ENCODE data around the gene B4GALNT4.
A peak's percentile ranks its signal among the peaks of the same experiment; 100 is the strongest.
"Not testable (repeated sequence)": the region's sequence is repeated elsewhere in the genome, so short reads cannot be mapped to it uniquely, and the experiment has no call there.

B4GALNT4 gene

DNA sequence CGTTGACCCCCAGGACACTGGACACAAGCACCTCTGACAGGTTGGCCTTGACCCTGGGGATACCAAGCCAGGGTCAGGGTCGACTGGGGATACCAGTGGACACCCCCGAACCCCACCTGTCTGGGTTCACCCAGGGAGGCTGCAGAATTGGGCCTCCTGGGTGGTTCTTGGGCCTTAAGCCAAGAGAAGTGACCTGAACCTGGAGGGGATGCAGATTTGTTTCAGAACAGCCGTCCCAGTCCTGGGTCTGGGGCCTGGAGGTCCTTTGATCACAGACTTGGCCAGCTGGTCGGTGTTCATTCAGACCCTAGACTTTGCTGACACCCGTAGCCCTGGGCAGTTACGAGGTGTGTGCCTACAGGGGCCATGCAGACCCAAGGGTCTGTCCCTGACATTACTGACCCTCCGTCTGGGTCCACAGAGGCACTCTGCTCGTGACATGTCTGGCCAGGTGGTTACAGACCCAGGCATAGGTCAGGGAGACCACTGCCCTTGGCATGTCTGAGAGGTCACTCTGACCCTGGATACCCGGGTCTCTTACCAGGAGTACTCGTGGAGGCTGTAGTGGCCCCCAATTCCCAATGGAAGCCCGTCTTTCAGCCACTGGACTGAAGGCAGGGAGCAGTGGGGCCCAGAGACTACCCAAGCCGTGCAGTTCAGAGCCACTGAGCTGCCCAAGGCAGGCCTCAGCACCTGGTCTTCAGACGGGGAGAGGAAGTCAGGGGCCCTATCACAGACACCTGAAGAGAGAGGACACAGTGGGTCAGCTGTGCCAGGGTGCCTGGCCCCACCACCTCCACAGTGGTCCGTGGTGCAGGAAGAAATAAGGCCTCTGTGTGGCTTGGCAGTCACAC lies 39.1 kb downstream of the B4GALNT4 start:
- H3K27ac ChIP-seq: peak overlapping the region; percentile 54

GRCh38 chr11:409008-409599 lies 39.8 kb downstream of the B4GALNT4 start:
- peak overlapping the region; percentile 54 for H3K27ac ChIP-seq
- TF ChIP-seq, protein P1, sequence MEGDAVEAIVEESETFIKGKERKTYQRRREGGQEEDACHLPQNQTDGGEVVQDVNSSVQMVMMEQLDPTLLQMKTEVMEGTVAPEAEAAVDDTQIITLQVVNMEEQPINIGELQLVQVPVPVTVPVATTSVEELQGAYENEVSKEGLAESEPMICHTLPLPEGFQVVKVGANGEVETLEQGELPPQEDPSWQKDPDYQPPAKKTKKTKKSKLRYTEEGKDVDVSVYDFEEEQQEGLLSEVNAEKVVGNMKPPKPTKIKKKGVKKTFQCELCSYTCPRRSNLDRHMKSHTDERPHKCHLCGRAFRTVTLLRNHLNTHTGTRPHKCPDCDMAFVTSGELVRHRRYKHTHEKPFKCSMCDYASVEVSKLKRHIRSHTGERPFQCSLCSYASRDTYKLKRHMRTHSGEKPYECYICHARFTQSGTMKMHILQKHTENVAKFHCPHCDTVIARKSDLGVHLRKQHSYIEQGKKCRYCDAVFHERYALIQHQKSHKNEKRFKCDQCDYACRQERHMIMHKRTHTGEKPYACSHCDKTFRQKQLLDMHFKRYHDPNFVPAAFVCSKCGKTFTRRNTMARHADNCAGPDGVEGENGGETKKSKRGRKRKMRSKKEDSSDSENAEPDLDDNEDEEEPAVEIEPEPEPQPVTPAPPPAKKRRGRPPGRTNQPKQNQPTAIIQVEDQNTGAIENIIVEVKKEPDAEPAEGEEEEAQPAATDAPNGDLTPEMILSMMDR (IDR thresholded peaks at IDR 0.05): no peak
- TF ChIP-seq ZFX (IDR thresholded peaks at IDR 0.05; ENCODE audit: borderline replicate concordance): no peak

More for the DNA sequence above, 39.1 kb downstream of the B4GALNT4 start:
- no peak for TF ChIP-seq ZFX (IDR thresholded peaks at IDR 0.05; ENCODE audit: borderline replicate concordance)
- TF ChIP-seq, protein P1 (IDR thresholded peaks at IDR 0.05): no peak

- TF ChIP-seq, protein P1 (IDR thresholded peaks at IDR 0.05): no peak
- TF ChIP-seq ZFX (IDR thresholded peaks at IDR 0.05; ENCODE audit: borderline replicate concordance): no peak
- peak overlapping the region; percentile 54 for H3K27ac ChIP-seq
Observed at GRCh38 chr11:409600-410483, 40.5 kb downstream of the B4GALNT4 start.

- H3K27ac ChIP-seq: not testable (repeated sequence)
Observed at GRCh38 chr11:410711-411110, 41.4 kb downstream of the B4GALNT4 start.

DNA sequence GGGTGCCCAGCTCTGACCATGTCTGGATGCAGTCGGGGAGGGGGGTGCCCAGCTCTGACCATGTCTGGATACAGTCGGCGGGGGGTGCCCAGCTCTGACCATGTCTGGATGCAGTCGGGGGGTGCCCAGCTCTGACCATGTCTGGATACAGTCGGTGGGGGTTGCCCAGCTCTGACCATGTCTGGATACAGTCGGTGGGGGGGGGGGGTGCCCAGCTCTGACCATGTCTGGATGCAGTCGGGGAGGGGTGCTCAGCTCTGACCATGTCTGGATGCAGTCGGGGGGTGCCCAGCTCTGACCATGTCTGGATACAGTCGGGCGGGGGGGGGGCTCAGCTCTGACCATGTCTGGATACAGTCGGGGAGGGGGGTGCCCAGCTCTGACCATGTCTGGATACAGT lies 42.2 kb downstream of the B4GALNT4 start:
- not testable (repeated sequence) for H3K27ac ChIP-seq

GRCh38 chr11:412641-413119 lies 43.4 kb downstream of the B4GALNT4 start:
- TF ChIP-seq, protein P1 (IDR thresholded peaks at IDR 0.05): no peak
- TF ChIP-seq ZFX (IDR thresholded peaks at IDR 0.05; ENCODE audit: borderline replicate concordance): no peak
- H3K27ac ChIP-seq: no peak overlapping the region

DNA sequence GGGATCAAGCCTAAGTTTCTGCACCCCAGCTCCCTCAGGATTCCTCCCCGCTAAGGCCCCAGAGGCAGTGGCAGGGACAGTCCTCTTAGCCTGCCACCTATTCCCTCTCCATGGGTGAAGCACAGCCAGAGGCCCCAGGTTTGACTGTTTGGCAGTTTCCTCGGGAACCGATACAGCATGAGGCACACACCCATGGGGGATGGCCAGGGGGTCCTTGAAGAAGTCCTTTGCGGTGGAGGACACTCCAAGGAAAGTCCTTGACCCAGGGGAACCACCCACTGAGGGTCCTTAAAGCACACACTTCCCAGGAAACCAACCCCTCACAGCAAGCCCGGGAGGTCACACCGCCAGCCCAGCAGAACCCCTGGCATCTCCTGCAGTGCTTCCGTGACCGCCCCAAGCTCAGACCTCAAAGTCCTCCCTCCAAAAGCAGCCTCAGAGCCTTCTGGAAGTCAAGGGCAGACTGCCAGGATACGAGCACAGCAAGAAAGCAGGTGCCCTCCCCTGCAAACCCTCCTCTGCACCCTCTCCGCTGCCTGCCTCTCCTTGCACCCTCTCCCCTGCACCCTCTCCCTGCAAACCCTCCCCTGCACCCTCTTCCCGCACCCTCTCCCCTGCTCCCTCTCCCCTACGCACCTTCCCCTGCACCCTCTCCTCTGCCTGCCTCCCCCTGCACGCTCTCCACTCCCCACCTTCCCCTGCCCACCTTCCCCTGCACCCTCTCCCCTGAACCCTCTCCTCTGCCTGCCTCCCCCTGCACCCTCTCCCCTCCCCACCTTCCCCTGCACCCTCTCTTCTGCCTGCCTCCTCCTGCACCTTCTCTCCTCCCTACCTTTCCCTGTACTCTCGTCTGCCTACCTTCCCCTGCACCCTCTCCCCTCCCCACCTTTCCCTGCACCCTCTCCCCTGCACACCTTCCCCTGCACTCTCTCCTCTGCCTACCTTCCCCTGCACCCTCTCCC lies 44.1 kb downstream of the B4GALNT4 start:
- H3K27ac ChIP-seq: no peak overlapping the region

More for the DNA sequence above, 44.1 kb downstream of the B4GALNT4 start:
- TF ChIP-seq, protein P1 (IDR thresholded peaks at IDR 0.05): no peak
- TF ChIP-seq ZFX (IDR thresholded peaks at IDR 0.05; ENCODE audit: borderline replicate concordance): no peak
